D721Med (cell line): ENCODE results near the gene KHDRBS2.

Experiments
- DNase-seq: peaks from one replicate; pipeline ENCODE4 v3.0.0; 2011; ENCODE audit warnings: low spot score; ENCODE audit not compliant: insufficient read length
- FAIRE-seq: peaks from 2 replicates; lab custom pipeline; 2011; peaks lifted over from hg19 to GRCh38; lab: Jason Lieb, UNC
- TF ChIP-seq, protein P1 (sequence below): IDR thresholded peaks from 2 replicates; pipeline ENCODE4 v1.5.1; 2012; ENCODE audit warnings: mild to moderate bottlenecking, control low read depth; ENCODE audit not compliant: insufficient read depth; ENCODE audit errors: missing control alignments

The KHDRBS2 gene

DNA sequence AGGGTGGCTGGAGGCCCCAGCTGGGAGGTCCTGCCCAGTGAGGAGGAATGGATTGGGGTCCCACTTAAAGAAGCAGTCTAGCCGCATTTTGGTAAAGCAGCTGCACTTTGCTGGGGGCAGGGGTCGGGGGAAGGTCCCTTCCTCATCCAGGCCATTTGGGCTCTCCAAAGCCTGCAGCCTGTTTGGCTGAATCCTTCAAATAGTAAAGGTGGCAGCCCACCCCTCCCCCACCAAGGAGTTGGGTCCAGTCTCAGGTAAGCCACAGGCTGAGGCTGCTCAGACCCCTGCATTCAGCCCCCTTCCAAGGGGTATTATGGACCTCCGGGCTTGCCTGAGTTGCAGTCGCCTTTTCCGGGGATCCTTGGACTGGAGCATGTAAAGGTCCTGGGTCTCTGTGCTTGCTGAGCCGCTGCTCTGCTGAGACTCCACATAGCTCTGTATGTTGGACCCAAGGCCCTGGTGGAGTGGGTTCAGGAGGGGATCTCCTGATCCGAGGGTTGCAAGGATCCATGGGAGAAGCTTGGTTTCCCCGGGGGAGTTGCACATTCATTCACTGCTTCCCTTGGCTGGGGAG is 417.4 kb downstream of the KHDRBS2 start:
- TF ChIP-seq, protein P1, sequence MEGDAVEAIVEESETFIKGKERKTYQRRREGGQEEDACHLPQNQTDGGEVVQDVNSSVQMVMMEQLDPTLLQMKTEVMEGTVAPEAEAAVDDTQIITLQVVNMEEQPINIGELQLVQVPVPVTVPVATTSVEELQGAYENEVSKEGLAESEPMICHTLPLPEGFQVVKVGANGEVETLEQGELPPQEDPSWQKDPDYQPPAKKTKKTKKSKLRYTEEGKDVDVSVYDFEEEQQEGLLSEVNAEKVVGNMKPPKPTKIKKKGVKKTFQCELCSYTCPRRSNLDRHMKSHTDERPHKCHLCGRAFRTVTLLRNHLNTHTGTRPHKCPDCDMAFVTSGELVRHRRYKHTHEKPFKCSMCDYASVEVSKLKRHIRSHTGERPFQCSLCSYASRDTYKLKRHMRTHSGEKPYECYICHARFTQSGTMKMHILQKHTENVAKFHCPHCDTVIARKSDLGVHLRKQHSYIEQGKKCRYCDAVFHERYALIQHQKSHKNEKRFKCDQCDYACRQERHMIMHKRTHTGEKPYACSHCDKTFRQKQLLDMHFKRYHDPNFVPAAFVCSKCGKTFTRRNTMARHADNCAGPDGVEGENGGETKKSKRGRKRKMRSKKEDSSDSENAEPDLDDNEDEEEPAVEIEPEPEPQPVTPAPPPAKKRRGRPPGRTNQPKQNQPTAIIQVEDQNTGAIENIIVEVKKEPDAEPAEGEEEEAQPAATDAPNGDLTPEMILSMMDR, result no peak
- DNase-seq, result no peak
- FAIRE-seq, result no peak

DNA sequence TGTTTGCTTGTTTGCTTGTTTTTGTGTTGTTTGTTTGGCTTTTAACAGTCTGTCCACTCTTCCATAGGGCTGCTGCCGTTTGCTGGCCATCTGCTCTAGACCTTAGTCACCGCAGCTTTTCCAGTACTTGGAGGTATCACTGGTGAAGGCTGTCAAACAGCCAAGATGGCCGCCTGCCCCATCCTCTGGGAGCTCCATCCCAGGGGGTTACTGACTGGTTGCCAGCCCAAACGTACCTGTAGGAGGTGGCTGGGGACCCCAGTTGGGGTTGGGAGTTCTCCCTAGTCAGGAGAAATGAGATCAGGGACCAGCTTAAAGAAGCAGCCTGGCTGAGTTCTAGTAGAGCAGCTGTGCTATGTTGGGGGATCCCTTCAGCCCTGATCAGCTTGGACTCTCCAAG is 418.4 kb downstream of the KHDRBS2 start:
- TF ChIP-seq, protein P1, result no peak
- FAIRE-seq, result no peak

DNA sequence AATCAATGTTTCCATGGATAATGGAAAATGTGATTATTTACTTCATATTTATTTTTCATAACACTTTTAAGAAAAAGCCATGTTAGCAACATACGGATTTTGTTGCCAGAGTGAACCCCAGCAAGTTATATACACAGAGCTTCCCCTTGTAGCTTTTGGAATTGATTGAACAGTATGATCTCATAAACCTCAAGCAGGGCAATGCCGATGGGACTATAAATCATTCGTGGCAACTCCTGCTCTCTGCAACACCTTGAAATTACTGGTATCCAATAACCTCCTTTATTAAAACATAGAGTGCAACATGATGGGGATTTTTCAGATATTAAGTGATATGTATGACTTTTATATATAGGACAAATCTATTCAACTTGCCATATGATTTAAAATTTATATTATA is 428.5 kb downstream of the KHDRBS2 start:
- TF ChIP-seq, protein P1, result no peak
- DNase-seq, result no peak
- no peak for FAIRE-seq

More for the DNA sequence above, 418.4 kb downstream of the KHDRBS2 start:
- DNase-seq, result no peak

DNA sequence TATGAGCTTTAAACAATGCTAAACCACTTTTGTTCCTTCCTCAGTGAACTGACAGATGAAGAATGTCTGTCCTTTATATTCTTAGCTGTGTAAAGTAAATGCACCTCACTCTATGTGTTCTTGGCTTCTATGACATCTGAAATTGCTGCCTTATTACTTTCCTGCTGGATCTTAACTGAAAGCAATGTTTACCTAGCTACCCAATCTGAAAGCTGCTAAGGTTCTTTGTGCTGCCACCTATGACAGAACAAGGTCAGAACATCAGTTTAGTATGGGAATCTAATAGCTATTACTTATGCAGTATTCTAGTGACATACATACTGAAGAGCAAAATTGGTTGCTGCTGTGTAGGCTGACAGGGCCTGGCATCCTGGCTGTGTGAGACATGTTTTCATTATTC is 444.1 kb downstream of the KHDRBS2 start:
- DNase-seq, result no peak
- TF ChIP-seq, protein P1, result no peak
- no peak for FAIRE-seq

DNA sequence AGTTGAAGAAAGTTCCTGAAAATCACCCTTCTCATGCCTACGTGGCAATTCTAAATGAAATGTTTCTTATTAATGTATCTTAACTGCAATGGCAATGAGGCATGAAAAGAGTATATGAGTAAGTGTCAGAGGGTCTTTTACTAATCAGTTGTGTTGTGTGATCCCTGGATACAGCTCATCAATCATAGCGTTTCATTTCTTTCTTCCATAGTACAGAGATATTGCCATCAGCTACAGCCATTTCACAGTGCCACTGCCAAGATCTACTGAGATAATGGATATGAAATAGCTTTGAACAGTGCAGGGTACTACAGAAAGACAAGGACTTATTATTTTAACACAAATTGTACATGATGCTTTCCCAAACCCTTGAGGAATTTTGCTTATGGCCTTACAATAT is 450.8 kb downstream of the KHDRBS2 start:
- TF ChIP-seq, protein P1, result no peak
- DNase-seq (no peak), FAIRE-seq (no peak)

DNA sequence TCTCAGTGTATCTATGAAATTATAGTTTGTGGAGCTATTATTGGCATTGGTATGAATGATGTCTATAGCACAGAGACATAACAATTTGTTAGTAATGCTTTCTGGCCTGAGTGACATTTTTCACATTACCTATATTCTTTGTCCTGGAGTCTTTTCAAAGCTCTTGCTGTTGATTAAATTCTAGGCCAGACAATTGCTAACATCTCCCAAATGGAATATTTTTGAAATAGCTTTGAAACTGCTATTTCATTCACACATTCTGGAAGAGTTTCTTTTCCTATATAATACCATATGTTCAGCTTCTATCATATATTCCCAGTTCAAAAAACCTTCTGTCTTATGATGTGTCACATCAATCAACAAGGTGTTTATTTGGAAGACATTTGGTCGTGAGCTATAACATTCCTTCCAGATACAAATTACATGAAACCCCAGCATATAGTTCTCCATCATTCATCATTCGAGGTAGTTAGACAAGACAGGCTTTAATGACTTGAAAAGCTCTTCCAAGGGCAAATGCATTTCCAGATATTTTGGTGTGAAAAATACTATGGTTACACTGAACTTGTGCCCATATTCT is 452.8 kb downstream of the KHDRBS2 start:
- TF ChIP-seq, protein P1, result no peak
- DNase-seq (no peak), FAIRE-seq (no peak)

DNA sequence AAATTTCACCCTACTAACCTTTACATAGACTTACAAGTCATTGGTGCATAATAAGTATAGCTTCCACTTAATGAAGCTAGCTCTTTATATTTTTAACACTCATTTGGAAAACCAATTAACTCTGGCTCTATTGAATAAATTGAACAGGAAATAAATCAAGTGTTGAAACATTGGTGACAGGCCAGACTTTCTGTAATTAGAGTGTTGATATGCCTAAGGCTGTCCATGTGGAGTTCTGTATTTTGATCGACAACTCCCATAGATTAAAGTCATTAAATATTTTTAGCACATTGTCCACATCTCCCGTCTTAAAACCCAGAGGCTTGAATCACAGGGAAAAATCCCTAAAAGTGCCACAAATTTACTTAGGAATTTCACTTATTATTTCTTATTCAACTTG is 468.3 kb downstream of the KHDRBS2 start:
- TF ChIP-seq, protein P1, result no peak
- FAIRE-seq (no peak), DNase-seq (no peak)
